ENCODE results near the gene MRTO4.
"Not testable (repeated sequence)": the region's sequence is repeated elsewhere in the genome, so short reads cannot be mapped to it uniquely, and the experiment has no call there.

MRTO4 gene

DNA sequence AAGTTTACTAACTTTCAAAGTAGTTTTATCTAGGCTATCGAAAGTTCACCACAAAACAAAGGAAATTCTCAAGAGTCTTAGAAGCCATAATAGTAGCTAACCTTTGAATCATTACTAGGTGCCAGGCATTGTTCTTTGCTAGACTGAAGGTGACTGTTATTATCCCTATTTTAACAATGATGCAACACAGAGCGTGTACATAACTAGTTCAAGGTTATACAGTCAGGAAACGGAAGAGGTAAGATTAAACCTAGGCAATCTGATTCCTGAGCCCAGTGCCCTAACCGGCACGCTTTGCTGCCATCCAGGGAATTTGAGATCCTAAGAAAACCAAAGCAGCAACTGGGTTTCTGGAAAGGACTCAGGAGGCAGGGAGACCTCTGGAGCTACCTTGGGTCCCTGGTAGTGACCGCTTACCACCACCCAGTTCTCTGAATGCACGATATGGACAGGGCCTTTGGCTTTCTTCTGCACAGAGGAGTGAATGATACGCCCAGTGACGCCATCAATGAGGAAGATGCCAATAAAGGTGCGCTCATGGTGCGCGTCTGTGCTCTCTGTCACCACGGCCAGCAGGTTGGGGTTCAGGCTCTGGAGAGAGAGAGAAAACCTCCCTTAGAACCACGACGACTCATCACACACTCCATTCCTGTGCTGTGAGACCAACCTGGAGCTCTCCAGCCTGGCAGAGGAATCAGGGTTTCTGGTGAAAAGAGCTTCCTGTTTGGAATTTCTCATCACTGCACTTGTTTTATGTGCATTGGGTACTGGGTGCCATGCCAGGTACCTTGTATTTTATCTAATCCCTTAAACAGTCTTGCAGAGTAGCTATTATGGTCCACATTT lies 28.4 kb upstream of the MRTO4 start:
- DNase-seq (ENCODE audit: low read depth in 2 of 2, low spot score in 1 of 2), result no peak

DNA sequence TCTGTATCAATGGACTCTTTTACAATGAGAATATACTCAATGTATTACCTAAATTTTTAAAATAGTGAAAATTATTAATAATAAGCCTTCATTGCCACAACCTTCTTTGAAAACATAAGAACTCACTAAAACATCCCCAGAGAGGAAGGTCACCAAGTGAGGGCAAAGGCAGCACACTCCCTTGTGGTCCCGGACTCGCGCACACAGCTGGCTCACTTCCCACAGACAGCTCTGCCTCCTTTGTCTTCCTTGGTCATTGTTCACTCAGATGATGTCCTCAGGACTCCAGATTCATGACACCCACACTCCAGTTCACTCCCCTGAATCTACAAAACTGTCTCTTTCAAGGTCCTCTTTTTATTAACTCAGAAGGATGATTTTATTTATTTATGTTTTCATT lies 22.4 kb upstream of the MRTO4 start:
- no peak for DNase-seq (ENCODE audit: low read depth in 2 of 2, low spot score in 1 of 2)

DNA sequence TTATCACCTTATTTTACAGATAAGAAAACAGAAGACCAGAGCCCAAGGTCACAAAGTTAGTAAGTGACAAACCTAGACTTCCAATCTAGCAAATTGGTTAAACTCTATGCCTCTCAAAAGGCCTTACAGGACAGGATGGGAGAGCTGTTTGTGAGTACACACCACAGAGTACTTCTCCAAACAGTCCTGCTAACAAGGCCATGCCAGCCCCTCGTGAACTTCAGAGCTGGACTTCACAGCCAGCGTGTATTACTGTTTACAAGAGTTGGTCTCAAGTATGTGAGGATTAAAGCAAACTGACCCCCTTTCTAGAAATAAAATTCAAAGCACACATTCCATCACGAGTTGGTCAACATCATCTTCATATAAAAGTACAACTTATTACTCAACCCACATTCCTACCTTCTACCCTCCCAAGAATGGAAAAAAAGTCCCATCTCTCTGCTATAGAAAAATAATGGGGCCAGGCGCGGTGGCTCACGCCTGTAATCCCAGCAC lies 21.7 kb upstream of the MRTO4 start:
- DNase-seq (ENCODE audit: low read depth in 2 of 2, low spot score in 1 of 2), result no peak

DNA sequence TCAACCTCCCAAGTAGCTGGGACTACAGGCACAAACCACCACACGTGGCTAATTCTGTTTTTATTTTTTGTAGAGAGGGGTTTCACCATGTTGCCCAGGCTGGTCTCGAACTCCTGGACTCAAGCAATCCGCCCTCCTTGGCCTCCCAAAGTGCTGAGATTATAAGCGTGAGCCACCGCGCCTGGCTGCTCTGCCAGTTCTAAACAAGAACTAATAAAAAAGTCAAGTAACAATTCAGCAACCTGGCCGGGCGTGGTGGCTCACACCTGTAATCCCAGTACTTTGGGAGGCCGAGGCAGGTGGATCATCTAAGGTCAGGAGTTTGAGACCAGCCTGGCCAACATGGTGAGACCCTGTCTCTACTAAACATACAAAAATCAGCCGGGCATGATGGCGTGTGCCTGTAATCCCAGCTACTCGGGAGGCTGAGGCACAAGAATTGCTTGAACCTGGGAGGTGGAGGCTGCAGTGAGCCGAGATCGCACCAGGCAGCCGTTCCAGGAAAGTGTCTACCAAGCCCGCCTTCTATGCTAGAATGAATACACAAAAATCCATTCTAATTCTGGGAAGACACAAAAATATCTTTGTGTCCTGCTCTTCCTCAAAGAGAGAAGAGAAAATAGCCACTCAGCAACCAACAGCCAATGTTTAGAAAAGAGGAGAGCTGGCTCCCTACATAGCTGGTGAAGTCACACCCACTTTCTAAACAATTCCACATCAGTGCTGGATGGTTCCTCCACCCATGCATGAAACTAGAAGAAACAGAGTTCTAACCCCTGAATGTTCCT lies 19.7 kb upstream of the MRTO4 start:
- DNase-seq (ENCODE audit: low read depth in 2 of 2, low spot score in 1 of 2), result not testable (repeated sequence)

DNA sequence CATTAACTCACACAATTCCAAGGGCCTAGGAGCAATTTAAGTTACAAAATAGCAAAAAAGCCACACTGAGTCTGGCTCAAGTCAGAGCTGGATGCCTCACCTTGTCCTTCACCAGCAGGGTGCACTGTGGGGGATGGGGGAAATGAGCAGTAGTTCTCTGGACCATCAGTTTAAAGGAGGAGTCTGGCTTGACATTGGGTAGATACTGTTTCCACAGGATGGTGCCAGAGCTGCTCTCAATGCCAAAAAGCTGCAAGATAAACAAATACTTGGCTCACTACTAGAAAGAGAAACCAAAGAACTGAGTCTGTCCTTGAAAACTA lies 19.1 kb upstream of the MRTO4 start:
- DNase-seq (ENCODE audit: low read depth in 2 of 2, low spot score in 1 of 2), result no peak

DNA sequence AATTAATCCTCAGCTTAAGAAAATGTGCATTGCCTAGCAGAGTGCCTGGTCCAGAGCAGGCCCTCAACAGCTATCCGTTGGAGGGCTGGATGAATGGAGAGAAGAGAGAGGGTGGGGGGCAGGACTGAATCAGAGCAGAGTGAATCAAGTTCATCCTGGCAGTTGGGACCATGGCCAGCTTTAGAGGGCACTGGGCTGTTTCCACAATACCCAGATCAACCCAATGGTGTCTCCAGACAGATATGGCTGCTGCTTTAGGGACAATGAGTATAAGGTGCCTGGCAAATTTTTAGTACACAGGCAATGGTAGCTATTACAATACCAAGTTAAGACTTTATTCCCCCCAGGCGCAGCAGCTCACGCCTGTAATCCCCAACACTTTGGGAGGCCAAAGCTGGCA lies 17.4 kb upstream of the MRTO4 start:
- no peak for DNase-seq (ENCODE audit: low read depth in 2 of 2, low spot score in 1 of 2)

DNA sequence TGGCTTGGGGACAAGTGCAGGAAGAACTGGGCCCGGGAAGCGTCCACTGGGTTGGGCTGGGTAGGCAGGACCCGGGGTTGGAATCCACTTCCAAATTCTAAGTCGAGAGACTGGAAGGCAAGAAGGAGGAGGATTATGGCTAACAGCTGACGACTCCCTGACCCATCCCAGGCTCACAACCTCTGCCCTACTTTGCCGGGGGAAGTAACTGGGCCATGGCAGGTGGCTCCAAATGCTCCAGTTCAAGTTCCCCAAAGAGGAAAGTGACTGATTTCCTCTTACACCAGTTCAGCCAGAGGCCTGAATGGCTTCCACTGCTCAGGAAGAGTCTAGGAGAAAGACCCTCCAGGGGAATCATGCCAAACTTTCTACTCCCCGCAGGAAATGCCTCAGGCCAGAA lies 11.7 kb upstream of the MRTO4 start:
- no peak for DNase-seq (ENCODE audit: low read depth in 2 of 2, low spot score in 1 of 2)

DNA sequence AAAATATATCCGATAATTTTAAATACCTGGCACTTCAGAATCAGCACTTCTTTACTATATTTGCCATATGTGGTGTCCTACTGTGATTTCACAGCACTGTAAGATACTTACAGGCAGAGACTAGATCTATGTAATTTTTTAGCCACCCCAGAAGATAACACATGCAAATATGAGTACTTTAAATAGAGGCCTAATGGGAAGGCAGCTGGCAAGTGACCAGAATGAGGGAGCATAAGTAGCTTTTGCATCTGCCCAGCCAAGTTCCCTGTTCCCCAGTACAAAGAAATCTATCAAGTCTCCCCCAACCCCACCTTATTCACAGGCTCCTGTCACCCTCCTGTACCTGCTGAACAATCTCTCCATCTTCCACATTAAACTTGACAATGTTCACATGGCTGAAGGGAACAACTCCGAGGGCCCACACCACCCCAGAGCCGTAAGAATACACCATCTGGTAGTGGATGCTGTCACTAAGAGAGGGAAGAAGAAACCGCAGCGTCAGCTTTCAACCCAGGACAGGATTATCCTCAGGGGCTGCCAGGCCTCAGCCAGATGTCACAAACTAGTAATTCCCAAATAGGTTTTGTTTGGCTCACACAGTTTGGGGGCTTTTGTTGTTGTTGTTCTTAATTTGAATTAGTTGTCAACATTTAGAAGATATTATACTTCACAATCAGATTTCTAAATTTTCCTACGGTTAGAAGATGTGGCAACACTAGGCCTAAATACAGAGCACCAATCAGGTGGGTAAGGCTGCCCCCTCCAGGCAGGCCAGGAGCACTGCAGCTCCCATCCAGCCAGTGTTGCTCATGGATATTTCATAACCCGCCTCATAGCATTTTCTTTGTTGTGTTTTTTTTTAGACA lies 10.7 kb upstream of the MRTO4 start:
- peak; percentile 24 to 44 for DNase-seq (ENCODE audit: low read depth in 2 of 2, low spot score in 1 of 2)

DNA sequence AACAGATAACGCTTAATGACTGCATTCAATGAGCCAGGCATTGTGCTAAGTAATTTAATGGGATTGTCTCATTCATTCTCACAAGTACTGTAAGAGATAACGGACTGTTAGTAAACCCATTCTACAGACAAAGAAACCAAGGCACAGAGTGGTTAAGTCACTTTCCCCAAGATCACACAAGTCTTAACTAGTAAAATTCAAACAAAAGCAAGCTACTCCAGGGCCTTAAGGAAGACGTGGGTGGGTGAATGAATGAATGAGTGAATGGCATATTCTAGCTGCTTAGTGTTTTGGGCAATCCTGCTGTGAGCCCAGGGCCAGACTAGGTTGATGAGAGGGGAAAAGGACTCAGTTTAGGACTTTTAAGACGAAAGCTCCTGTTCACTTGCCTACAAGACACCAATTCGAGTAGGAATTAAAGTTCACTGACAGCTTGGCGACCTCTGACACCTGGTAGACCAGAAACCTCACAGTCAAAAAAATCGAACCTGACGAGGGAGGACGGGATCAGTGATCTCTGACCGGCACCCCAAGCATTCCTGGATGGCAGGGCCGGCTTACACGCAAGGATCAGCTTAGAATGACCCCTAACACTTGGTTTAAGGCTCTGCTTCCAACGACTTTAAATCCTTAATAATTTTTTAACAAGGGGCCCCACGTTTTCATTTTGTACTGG lies 838 bp upstream of the MRTO4 start:
- no peak for DNase-seq (ENCODE audit: low read depth in 2 of 2, low spot score in 1 of 2)

DNA sequence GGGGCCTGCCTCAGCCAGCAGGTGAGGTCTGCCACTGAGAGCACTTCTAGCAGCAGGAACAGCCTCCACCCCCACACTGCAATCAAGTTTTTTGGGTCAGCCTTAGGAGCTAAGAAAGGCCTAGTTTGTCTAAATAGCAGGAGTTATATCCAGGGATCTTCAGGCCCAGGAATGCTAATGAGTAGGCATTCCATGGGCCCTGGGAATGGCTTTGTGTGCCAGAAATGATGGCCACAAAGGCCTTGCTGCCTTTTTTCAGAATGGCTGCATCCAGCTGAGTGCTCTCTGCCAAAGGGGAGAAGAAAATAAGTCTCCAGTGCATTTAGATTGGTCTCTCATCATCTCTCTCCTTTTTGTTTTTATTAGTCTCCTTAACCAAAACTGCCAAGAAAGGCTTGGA lies 2.8 kb downstream of the MRTO4 start:
- DNase-seq (ENCODE audit: low read depth in 2 of 2, low spot score in 1 of 2), result no peak

DNA sequence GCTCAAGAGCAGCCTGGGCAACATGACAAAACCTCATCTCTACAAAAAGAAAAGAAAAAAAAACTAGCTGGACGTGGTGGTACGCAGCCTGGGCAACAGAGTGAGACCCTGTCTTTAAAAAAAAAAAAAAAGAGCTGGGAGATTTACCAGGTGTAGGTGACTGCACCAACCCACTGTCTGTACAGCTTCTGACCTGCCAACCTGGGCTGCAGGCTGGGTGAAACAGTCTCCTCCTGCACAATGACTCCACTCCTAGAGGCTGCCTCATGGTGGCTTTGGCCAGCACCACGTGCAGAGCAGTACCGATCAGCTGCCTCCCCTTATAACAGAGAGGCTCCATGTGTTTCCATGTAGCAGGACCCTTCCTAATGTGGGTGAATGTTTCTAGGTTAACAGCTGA lies 3.7 kb downstream of the MRTO4 start:
- no peak for DNase-seq (ENCODE audit: low read depth in 2 of 2, low spot score in 1 of 2)

DNA sequence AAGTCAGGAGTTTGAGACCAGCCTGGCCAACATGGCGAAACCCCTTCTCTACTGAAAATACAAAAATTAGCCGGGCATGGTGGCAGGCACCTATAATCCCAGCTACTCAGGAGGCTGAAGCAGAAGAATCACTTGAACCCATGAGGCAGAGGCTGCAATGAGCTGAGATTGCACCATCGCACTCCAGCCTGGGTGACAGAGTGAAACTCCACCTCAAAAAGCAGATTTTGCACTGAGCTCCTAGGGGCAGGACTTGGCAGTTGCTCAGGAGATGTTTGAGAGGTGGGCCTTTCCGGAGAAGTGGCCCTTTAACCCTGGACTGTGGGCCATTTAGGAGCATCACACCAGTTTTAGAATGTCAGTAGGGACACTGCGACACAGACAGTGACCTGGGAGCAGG lies 4.7 kb downstream of the MRTO4 start:
- DNase-seq (ENCODE audit: low read depth in 2 of 2, low spot score in 1 of 2), result not testable (repeated sequence)

DNA sequence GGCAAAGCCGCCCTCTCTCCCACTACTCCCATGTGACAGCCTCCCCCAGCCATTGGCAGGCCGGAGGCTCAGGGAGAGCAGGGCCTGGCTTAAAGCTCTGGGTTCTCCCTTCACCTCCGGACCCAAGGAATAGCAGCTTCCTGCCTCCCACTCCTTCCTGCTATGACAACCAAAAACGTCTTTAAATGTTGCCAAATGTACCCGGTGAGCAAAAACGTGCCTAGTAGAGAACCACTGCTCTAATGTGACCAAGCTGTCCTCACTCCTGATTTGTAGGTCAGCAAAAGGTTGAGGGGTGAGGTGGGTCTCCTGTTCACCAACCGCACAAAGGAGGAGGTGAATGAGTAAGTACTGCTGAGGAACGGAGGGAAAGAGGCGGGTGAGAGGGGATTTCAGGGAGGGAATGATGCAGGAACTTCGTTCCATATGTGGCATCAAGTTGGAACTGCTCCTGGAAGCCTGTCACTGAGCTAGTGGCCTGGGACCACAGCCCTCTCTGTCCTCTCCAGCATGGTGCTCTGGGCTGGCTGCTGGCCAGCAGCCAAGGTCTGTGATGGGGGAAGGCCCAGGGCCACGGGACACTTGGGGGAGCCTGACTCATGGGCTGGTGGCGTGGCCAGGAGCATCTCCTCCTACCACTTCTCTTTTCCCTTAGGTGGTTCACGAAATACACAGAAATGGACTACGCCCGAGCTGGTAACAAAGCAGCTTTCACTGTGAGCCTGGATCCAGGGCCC lies 5.7 kb downstream of the MRTO4 start:
- DNase-seq (ENCODE audit: low read depth in 2 of 2, low spot score in 1 of 2), result no peak

DNA sequence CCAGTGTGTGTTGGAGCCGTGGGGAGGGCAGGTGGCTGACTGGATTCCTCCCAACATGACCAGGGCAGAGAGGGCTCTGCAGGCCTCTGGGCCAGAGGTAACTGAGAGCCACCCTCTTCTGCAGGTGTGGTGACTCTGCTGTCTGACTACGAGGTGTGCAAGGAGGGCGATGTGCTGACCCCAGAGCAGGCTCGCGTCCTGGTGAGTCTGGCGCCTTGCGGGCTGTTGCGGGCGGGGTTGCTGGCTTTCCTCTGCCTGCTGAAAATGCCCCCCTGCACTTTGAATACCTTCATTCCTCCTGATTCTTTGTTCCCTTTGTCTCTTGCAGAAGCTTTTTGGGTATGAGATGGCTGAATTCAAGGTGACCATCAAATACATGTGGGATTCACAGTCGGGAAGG lies 6.7 kb downstream of the MRTO4 start:
- no peak for DNase-seq (ENCODE audit: low read depth in 2 of 2, low spot score in 1 of 2)

DNA sequence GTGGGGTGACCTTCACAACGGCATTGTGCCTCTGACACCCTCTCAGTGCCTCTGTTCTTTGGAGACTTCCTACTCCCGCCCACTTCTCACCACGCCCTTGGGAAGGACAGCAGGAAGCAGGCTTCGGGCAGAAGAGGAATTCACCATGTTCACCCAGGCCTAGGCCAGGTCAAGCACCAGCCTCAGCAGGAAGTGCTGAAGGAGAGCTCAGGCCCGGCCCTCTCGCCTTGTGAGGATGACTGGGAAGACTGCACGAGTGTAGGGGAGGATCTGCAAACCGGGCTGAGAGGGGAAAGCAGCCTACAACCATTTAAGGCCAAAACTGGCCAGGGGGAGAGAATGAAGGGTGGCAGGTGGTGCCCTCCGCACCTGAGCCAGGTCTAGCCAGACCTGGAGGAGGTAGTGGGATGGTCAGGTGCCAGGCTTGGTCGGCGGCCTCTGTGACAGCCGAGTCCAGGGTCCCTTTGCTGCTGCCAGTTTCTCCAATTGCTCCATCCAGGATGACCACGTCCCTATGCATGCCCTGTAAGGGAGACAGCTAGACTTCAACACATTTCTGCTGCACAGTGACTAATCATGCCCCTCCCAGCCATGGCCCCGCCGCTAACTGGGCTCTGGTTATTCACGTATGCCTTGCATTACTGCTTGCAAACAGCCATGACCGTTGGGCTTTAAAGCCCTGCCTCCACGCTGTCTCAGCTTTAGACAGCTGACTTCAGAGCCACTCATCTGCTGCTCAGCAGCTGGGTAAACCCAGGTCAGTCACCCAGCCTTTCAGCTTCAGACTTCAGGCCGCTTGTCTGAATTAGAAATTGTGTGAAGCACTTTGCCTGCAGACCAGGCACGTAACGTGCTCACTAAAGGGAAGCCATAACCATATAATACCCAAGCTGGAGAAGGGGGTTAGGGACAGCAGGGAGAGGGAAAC lies 8.9 kb downstream of the MRTO4 start:
- DNase-seq (ENCODE audit: low read depth in 2 of 2, low spot score in 1 of 2), result no peak

DNA sequence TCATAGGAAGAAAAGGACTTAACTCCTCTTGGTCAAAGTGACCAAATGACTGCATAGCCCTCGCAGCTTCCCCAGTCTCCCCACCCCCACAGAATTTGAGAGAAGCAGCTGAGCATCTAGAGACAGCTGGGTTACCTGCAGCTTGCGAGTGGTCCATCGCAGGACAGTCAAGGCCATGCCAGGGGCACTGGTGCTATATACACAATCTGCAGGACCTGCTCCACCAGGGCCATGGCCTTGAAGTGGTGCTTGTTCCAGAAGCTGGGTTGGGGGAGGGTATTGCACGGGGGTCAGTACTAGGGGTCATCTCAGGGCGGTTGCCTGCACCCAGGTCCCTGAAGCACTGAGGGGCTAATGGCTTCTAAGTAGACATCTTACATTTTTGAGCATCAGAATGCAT lies 10.4 kb downstream of the MRTO4 start:
- no peak for DNase-seq (ENCODE audit: low read depth in 2 of 2, low spot score in 1 of 2)

DNA sequence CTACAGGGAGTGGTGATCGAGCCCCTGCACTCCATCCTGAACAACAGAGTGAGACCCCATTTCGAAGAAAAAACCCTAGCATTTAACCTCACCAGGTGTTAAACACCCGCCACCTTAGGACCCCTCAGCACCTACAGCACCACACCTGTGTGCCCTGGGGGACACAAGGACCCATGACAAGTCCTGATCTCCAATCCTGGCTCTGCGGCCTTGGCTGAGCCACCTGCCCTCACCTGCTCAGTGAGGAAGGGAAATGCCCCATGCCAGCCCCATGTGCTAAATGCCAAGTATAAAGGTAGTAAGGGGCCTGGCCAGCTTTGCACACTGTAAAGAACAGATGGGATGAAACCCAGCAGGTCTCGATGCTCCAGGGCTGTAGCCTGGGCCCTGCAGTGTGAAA lies 11.1 kb downstream of the MRTO4 start:
- no peak for DNase-seq (ENCODE audit: low read depth in 2 of 2, low spot score in 1 of 2)

DNA sequence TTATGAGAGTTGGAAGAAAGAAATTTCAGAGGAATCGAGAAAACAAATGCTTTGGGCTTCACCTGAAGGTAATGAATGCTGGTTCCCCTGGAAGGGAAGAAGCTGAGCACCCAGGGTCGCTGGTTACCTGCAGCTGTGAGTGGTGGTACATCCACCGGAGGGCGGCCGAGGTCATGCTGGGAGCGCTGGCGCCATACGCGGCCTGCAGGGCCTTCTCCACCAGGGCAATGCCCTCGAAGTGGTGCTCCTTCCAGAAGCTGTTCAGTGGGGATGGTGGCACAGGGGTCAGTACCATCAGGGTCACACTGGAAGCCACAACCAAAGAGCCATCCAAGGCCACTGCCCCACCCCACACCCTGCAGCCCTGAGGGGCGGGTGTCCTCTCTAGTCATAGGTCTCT lies 16.8 kb downstream of the MRTO4 start:
- DNase-seq (ENCODE audit: low read depth in 2 of 2, low spot score in 1 of 2), result no peak

All from stimulated activated CD8-positive, alpha-beta memory T cell treated with anti-CD3 and anti-CD28 coated beads, Interleukin-4, amount 100 ng/mL, for 1 hour (primary cell).